ENCODE results near the gene AATK.
A peak's percentile ranks its signal among the peaks of the same experiment; 100 is the strongest.

Gene AATK

DNA sequence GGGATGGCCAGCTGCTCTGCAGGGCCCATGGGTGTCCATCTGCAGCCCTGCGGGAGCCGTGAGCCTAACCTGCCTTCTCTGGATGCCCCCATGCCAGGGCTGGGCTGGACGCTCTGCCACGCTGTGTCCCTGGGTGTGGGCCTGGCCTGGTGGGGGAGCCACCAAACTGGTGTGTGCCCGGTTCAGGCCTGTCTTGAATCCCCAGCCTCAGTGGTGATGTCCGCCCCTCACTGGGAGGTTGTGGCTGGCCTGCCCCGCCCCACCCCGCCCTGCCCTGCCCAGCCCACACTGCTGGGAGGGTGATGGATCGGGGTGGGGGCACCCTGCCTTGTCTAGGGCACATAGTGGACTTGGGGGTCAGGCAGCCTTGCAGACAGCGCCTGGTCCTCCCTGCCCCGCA, 50.8 kb downstream of the AATK start:
- DNase-seq (ENCODE audit: low read depth in 2 of 2) = no peak

GRCh38 chr17:81114351-81115093, 51.5 kb downstream of the AATK start:
- DNase-seq (ENCODE audit: low read depth in 2 of 2) = no peak

GRCh38 chr17:81113158-81113724, 52.8 kb downstream of the AATK start:
- no peak for DNase-seq (ENCODE audit: low read depth in 2 of 2)

GRCh38 chr17:81112450-81112849, 53.6 kb downstream of the AATK start:
- DNase-seq (ENCODE audit: low read depth in 2 of 2) = no peak

GRCh38 chr17:81111066-81111465, 55.0 kb downstream of the AATK start:
- DNase-seq (ENCODE audit: low read depth in 2 of 2) = no peak

DNA sequence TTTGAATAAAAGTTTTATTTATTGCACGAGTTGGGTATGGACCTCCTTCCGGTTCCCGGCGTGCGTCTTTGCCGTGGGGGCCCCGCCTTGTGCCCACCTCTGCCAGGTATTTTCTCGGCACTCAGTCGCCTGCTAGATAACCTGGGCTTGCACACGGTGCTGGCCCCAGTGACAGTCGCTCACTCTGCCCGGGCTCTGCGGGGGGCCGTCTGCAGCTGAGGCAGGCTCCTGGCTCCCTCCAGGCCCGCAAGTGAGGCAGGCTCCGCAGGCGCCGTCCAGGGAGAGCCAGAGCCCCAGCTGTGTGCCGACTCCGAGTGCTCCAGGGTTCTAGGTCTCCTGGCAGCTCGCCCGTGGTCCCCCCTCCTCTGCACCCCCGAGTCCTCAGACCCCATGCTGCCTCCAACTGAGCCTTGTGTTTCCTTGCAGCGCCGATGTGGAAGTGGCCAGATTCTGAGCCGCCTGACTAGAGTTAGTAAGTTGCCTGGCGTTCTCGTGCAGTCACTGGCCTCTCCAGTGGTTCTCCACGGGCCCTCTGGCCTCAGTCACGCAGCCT, 55.5 kb downstream of the AATK start:
- no peak for DNase-seq (ENCODE audit: low read depth in 2 of 2)

DNA sequence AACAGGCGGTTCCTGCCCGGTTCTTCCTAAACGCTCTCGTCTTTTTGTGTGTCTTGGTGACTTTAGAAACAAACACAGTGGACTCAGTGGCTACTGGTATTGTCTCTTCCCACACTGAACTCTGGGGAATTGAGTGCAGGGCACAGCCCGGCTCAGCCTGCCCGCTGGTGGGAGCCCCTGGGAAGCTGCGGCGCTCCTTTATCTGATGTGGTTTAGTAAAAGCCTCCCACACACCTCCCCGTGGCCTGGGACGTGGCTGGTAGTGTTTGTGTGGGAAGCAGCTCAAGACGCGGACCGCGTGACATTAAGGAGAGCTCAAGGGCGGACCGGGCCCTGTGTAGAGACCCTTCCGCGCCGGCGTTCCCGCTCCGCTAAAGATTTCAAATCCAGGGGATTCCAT, 56.1 kb downstream of the AATK start:
- no peak for DNase-seq (ENCODE audit: low read depth in 2 of 2)

DNA sequence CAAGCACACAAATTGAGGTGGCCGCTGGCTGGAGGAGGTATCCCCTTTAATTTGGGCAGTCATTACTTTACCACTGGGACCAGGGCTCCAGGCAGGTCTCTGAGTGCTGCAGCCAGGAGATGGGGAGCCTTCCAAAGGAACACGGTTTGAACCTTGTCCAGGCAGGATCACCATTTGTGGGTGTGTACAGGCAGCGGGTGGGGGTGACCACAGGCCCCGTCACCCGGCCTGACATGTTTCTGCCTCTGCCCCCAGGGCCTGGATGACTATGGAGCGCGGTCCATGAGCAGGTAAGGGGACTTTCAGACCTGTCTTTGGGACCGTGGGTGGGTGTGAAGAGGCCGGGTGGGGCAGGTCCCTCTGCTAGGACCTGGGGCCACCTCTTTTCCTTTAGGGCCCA, 57.8 kb downstream of the AATK start:
- no peak for DNase-seq (ENCODE audit: low read depth in 2 of 2)

- DNase-seq (ENCODE audit: low read depth in 2 of 2) = no peak
Observed at GRCh38 chr17:81106716-81107115, 59.3 kb downstream of the AATK start.

GRCh38 chr17:81103379-81103778, 62.6 kb downstream of the AATK start:
- no peak for DNase-seq (ENCODE audit: low read depth in 2 of 2)

DNA sequence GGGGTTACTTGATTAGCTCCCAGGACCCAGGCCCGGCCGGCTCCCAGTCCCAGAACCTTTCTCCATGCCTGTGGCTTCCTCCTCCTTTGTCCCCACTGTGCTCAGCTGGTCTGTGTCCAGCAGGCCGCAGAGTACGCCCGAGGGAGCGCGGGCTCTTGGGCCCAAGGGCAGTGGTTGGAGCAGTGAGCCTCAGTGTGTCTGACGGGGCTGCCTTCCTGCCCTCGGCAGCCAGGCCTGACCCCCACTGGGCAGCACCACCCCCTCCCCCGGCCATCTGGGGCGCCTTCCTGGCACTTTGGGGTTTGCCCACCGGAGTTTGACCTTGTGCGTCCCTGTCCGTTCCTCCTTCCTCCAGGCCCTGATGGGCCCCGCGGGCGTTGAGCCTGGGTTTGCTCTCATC, 63.2 kb downstream of the AATK start:
- no peak for DNase-seq (ENCODE audit: low read depth in 2 of 2)

DNA sequence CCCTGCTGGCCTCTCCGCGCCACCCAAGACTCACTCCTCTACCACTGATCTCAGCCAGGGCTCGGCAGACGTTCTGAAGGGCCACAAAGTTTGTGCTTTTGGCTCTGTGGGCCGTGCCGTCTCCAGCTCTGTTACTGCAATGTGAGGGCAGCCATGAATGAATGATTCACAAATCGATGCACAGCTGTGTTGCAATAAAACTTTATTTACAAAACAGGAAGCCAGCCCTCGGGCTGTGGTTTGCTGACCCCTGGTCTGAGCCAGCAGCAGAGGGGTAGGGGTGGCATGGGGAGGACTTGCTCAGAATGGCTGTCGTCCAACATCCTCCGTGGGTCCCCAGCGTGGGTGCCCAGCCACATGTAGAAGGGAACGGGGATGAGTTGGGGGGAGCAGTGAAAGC, 63.7 kb downstream of the AATK start:
- DNase-seq (ENCODE audit: low read depth in 2 of 2) = no peak

DNA sequence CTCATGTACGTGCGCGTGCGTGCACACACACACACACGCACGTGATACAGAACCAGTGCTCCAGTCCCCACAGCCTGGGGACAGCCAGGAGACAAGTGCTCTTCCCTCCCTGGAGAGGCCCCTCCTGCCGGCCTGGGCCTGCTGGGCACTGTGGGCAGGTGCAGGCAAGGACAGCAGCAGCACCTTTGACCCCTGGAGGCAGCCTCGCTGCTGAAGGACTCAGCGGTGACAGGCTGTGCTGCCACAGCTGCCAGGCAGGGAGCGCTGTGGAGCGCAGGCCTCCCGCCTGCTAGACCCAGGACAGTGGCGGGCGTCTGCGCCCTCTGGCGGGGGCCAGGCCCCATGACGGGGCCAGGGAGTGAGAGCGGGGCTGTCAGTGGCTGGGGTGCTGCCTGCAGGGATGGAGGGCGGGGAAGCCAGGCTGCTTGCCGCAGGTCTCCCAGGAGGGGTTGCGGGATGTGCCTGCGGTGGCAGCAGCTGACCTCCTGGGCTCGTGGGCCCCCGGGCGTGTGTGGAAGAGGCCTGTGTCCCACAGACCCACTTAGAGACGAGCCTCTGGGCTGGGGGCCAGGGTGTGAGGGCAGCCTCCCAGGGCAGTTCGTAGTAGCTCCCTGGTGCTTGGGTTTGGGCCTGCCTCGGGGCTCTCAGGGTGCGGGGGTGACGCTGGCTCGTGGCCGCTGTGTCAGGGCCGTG, 64.3 kb downstream of the AATK start:
- DNase-seq (ENCODE audit: low read depth in 2 of 2) = peak; percentile 67 to 72

DNA sequence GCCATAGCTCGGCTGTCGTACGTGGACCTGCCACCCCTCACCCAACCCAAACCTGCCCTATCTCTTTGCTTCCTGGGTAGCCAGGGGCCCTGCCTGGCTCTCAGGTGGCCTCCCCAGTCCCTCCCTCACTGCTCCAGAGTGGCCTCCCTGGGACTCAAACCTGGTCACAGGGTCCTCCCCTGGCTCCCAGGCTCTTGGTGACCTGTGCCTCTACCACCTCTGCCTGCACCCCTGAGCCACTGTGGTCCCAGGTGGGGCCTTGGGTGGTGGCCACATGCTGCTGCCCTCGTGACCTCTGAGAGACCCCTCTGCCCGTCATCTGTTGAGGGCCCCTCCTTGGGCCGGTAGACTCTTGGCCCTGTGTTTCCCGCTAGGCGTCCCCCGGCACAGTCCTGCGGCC, 65.4 kb downstream of the AATK start:
- no peak for DNase-seq (ENCODE audit: low read depth in 2 of 2)

GRCh38 chr17:81099888-81100287, 66.1 kb downstream of the AATK start:
- no peak for DNase-seq (ENCODE audit: low read depth in 2 of 2)

- no peak for DNase-seq (ENCODE audit: low read depth in 2 of 2)
Observed at GRCh38 chr17:81097943-81098308, 68.1 kb downstream of the AATK start.

GRCh38 chr17:81097134-81097942, 68.7 kb downstream of the AATK start:
- peak; percentile 71 to 72 for DNase-seq (ENCODE audit: low read depth in 2 of 2)

DNA sequence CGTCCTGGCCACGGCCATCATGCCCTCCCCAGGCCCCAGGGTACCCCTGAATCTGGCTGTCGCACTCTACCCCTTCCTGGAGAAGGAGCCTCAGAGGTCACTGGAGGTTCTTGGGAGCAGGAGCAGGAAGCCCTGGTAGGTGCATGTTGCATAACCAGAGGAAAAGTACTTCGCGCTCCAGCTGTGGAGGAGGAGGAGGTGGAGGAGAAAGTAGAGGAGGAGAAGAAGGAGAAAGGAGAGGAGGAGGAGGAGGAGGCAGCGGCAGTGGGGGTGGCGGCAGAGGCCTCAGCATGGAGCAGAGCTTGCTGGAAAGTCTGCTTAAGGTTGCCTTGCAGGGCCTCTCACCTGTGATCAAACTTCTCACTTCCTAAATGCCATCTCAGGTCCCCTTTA, 69.3 kb downstream of the AATK start:
- DNase-seq (ENCODE audit: low read depth in 2 of 2) = no peak

DNA sequence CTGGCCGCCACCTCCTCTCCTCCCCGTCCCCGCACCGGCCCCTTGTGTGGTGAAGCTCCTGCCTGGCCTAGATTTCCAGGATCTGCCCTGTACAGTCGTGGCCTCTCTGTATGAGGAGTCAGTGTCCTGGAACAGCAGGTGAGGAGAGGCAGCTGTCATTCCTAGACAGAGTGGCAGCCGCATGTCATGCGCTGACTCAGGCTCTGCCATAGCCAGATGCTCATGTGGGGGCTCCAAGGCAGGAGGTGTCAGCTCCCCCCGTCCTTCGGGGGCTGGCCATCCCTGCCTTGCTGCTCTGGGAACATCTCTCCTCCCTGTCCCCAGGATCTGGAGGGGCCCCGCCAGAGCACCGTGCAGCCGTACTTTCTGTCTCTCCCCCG, 70.6 kb downstream of the AATK start:
- DNase-seq (ENCODE audit: low read depth in 2 of 2) = no peak

- peak; percentile 88 to 92 for DNase-seq (ENCODE audit: low read depth in 2 of 2)
Observed at GRCh38 chr17:81094509-81095382, 71.3 kb downstream of the AATK start.

All from stimulated activated CD8-positive, alpha-beta memory T cell treated with anti-CD3 and anti-CD28 coated beads, Interleukin-15, amount 100 ng/mL, for 4 hours (primary cell).